ENCODE data around the gene PPIL6.
A peak's percentile ranks its signal among the peaks of the same experiment; 100 is the strongest.

Gene PPIL6

DNA sequence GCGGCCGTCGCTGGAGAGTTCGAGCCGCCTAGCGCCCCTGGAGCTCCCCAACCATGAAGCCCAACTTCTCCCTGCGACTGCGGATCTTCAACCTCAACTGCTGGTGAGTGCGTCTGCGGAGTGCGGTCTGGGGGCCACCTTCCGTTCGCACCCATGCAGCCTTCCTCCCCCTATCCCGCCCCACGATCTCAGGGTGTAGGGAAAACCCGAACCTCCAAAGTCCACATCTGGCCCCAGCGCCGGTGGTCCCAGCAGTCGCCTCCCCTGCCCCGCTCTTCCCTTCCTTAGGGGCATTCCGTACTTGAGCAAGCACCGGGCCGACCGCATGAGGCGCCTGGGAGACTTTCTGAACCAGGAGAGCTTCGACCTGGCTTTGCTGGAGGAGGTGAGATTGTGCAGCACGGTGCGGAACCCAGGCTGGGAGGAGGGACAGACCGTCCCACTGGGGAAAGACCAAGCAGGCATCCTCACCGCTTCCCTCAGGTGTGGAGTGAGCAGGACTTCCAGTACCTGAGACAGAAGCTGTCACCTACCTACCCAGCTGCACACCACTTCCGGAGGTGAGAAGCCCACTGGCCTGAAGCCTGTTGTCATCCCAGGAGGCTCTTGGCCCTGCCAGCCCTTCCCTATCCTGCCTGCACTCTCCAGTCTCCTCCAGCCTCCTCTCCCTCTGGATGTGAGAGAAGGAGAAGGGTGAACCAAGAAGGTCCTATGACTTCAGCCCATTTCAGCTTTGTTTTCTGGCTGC is 815 bp upstream of the PPIL6 start:
- peak; percentile 44 for DNase-seq (ENCODE audit: extremely low spot score)
- ChIA-PET CTCF (interaction anchor here (1.0 to 3.1 kb wide), 12 partner anchors 8 to 1798 kb away, joined by 3 to 20 read pairs (median 6); partner anchors contain the start of gene MICAL1), POLR2A (interaction anchor here (0.6 to 1.1 kb wide), 3 partner anchors 8 to 59 kb away, joined by 3 read pairs; partner anchors contain the start of genes CD164 and MICAL1)
- TF ChIP-seq, protein P1, sequence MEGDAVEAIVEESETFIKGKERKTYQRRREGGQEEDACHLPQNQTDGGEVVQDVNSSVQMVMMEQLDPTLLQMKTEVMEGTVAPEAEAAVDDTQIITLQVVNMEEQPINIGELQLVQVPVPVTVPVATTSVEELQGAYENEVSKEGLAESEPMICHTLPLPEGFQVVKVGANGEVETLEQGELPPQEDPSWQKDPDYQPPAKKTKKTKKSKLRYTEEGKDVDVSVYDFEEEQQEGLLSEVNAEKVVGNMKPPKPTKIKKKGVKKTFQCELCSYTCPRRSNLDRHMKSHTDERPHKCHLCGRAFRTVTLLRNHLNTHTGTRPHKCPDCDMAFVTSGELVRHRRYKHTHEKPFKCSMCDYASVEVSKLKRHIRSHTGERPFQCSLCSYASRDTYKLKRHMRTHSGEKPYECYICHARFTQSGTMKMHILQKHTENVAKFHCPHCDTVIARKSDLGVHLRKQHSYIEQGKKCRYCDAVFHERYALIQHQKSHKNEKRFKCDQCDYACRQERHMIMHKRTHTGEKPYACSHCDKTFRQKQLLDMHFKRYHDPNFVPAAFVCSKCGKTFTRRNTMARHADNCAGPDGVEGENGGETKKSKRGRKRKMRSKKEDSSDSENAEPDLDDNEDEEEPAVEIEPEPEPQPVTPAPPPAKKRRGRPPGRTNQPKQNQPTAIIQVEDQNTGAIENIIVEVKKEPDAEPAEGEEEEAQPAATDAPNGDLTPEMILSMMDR (IDR thresholded peaks at IDR 0.05; ENCODE audit: control extremely low read depth, extremely low read depth, low read depth, missing control alignments) = no peak

DNA sequence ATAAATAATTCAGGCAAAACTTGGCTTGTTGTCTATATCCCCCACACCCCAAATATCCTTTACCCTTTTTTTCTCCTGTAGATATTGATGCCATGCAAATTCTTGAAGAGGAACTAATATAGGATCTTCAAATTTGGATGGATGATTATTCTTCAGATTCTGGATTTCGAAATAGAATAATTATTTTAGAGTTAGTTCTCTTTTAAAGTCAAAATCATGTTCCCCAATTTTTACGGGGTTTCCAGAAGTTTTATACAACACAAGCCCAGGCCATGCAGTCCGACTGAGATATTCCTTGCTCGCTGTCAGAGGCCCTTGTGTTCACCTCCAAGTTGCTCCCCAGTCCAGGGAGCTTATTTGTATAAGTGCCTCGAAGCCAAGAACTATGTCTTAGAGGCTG is 4.4 kb downstream of the PPIL6 start:
- CTCF ChIA-PET = interaction anchor here (1.0 to 1.5 kb wide), 4 partner anchors 19 to 258 kb away, joined by 3 to 8 read pairs (median 4); partner anchors contain the start of gene CD164
- POLR2A ChIA-PET = interaction anchor here (0.6 kb wide), 1 partner anchor 1607 kb away, joined by 3 read pairs; no protein-coding TSS in a partner anchor
- TF ChIP-seq, protein P1 (IDR thresholded peaks at IDR 0.05; ENCODE audit: control extremely low read depth, extremely low read depth, low read depth, missing control alignments) = no peak
- no peak for DNase-seq (ENCODE audit: extremely low spot score)

DNA sequence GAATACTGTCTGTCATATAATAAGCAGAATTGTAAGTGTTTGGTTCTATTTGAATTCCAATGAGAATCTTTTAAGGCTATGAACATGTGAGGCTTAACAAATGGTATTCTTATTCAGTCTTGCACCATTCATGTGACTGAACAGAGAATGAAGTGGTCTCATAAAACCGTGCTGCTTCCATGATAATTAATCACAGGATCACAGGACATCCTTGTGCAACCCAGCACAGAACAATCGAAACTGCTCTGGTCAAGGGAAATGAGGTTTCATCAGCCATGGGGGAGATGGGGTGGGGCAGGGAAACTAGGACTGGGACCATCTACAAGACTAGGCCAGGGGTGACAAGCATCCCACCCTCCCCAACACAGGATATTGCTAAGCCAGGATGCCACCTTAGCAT is 6.0 kb downstream of the PPIL6 start:
- POLR2A ChIA-PET = no interaction called here
- TF ChIP-seq, protein P1 (IDR thresholded peaks at IDR 0.05; ENCODE audit: control extremely low read depth, extremely low read depth, low read depth, missing control alignments) = no peak
- CTCF ChIA-PET = interaction anchor here (1.1 to 1.2 kb wide), 3 partner anchors 14 to 51 kb away, joined by 3 read pairs; partner anchors contain the start of gene MICAL1
- DNase-seq (ENCODE audit: extremely low spot score) = no peak

DNA sequence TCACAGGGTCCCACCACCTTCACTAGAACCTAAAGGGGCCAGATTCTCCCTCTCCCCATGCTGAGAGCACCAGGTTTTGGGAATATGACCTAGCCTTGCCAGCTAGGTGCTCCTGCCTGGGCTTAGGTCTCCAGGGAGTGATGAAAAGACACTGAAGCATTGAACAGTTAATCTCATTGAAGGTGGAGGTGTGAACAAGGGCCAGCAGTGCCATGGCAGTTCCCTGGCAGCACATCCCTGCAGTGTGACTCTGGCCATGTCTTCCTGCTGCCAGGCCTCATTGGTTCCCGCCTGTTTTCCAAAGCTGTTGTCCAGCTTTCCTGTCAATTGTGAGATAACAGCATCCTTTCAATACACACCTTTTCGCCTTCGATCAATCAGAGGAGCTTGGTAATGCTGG is 10.9 kb downstream of the PPIL6 start:
- CTCF ChIA-PET = no interaction called here
- TF ChIP-seq, protein P1 (IDR thresholded peaks at IDR 0.05; ENCODE audit: control extremely low read depth, extremely low read depth, low read depth, missing control alignments) = no peak
- DNase-seq (ENCODE audit: extremely low spot score) = no peak
- POLR2A ChIA-PET = no interaction called here

DNA sequence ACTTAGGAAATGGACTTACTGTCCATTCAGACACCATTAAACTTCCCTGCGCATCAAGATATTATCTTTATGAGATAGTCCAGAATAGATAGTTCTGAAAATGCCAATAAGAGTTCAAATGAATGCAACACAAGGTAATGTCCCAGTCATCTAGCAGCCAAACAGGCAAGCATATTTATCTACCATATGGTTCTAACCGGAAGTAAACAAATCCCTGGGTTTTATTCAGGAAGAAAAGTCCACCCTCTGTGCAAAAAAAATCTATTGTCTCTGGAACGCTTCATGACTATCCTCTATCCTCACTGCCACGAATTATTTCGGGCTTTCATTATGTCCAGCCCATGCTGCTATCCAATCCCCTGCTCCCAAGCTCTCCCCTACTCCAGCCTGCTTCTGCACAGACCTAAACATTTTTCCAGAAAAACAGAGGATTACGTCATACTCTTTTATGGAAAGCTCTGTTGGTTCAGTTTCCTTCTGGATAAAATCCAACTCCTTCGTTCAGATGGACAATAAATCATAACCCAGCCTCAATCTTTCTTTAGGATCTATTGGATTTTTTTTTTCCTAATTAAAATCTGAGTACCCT is 11.4 kb downstream of the PPIL6 start:
- no peak for DNase-seq (ENCODE audit: extremely low spot score)
- ChIA-PET CTCF (interaction anchor here (0.6 kb wide), 1 partner anchor 79 kb away, joined by 3 read pairs; no protein-coding TSS in a partner anchor), POLR2A (no interaction called here)
- TF ChIP-seq, protein P1 (IDR thresholded peaks at IDR 0.05; ENCODE audit: control extremely low read depth, extremely low read depth, low read depth, missing control alignments) = no peak

DNA sequence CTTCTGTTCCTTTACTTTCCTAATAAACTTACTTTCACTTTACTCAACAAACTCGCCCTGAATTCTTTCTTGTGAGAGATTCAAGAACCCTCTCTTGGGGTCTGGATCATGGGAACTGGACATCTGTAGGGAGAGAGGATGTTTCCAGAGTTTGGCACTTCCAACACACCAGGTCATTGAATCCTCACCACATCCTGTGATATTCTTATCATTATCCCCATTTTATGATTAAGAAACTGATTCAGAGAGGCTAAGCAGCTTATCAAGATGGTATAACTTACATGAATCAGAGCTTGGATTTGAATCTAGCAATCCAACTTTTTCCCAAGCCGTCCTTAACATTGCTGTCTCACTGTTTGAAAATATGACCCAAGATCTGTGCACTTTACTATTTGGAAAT is 15.5 kb downstream of the PPIL6 start:
- TF ChIP-seq, protein P1 (IDR thresholded peaks at IDR 0.05; ENCODE audit: control extremely low read depth, extremely low read depth, low read depth, missing control alignments) = no peak
- DNase-seq (ENCODE audit: extremely low spot score) = no peak
- CTCF ChIA-PET = interaction anchor here (1.3 kb wide), 1 partner anchor 237 kb away, joined by 3 read pairs; no protein-coding TSS in a partner anchor
- POLR2A ChIA-PET = no interaction called here

Measured in GM10248 (cell line).